NCI-H1092 treated with DMSO at 0.1 percent for 48 hours (cell line): ENCODE data around the gene PGLYRP1.
A peak's percentile ranks its signal among the peaks of the same experiment; 100 is the strongest.

Experiments
- DNase-seq: peaks from one replicate; lab custom pipeline; 2025; lab: John Stamatoyannopoulos, UW

The PGLYRP1 gene

GRCh38 chr19:46032597-46033025 is 9.8 kb upstream of the PGLYRP1 start:
- no peak for DNase-seq

DNA sequence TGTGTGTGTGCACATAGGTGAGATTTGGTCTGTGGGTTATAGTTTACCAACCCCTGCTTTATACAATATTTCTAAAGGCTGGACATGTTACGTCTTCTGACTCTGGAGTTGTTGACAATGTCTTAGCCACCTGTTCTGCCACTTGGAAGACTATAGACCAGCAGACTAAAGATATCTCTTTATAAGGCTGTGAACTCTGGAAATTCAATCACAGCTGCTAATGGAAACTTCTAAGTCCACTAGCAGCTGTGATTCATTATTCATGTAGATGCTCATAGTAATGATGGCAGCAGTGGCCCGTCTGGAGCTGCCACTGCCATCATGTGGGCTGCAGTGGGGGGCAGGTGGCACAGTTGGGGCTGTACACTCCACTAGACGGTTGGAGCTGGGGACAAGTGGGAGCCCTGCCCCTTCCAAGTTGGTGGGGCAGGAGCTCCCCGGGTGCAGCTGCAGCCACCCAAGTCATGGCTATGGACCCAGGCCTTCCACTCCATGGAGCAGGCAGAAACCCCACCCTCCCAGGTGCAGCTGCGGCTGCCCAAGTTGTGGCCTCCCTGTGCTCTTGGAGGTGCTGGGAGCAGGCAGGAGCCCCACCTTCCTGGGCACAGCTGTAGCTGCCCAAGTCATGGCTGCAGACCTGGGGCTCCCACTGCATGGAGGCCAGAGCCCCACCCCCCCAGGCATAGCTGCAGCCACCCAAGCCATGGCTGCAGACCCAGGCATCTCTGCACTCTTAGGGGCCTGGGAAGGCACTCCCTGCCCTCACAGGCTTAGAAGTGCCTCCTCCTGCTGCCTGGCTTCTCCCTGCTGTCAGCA is 9.1 kb upstream of the PGLYRP1 start:
- DNase-seq: no peak

DNA sequence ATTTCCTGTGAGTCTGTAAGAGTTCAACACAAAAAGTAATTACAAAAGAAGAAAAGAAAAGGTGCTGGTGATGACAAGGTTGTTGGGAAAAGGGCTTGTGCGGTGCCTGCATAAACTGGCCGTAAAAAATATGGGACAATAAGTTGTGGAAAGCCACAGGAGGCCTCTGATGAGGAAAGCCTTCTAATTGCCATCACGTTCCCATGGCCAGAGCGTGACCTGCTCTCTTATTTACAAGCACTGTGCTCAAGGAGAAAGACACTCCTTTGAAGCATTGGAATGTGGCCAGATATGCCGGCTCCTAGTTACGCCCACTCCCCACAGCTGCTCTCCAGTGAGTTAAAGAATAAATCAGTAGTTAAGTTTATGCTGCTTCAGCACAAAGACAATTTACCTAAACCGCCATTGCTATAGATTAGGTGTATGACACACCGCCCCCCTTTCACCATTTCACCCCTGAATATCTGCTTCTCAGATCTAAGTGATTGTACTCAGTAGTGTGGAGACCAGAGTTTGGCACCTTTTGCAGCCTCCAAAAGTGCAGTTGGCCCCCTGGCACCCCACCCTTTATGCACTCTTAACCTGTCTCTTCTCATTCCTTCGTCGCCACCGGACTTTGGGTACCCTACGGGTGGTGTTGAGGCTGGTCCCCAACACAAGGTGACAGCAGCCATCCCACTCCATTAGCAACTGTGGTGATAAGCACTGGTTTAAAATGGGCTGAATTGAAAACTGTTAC is 8.1 kb upstream of the PGLYRP1 start:
- no peak for DNase-seq

- no peak for DNase-seq
Observed at GRCh38 chr19:46025835-46026234, 3.0 kb upstream of the PGLYRP1 start.

- no peak for DNase-seq
Observed at GRCh38 chr19:46023311-46023779, 492 bp upstream of the PGLYRP1 start.

GRCh38 chr19:46022061-46022430 is 807 bp downstream of the PGLYRP1 start:
- DNase-seq: no peak

- DNase-seq: no peak
Observed at GRCh38 chr19:46021531-46022041, 1.3 kb downstream of the PGLYRP1 start.

DNA sequence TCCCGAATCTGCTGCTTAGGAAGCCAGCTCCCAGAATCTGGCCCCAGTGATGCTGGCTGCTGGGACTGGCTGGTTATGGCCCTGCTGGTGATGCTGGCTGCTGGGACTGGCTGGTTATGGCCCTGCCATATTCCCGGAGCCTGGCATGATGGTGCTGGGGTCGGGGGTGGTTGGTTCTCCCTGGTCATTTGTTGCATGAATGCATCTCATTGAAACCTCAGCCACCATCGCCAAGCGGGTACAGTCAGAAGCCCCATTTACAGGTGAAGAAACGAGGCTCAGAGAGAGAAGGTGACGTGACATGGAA is 2.1 kb downstream of the PGLYRP1 start:
- DNase-seq: no peak

GRCh38 chr19:46019270-46019669 is 3.6 kb downstream of the PGLYRP1 start:
- DNase-seq: no peak

DNA sequence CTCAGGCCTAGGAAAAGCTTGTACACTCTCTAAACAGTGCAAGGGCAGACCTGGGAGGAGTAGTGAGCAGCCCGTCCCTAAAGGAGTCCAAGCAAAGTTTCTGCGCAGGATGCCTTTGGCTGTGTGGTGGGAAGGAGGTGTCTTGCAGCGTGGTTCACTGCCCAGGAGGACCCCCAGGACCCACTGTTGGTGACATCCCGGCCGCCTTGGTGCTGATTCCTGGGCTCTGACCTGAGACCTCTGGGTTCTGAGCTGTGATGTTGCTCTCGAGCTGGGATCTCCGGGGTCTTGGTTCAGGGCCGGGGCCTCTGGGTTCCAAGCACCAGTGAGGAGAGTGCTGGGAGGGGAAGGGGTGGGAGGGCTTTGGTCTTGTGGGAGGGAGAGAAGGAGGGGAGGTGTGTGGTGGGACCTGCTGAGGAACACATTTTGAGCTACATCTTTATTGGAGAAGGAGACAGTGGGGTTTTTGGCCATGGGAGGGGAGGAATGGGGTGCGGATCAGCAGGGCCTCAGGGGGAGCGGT is 4.1 kb downstream of the PGLYRP1 start:
- DNase-seq: no peak

- no peak for DNase-seq
Observed at GRCh38 chr19:46017874-46018675, 4.8 kb downstream of the PGLYRP1 start.

DNA sequence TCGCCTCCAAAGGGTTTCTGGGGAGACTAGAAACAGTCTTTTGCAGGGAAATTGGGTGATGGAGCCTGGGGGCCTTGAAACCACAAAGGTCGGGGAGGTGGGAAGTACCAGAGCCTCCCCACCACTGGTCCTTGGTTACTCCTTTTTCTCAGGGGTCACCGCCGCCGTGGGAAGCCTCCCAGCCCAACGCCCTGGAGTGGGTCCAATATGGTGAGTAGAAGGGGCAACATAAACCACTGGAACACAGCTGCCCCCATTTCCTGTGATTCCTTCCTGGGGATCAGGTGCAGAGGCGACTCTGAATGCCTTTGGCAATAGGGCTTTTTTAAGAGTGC is 5.8 kb downstream of the PGLYRP1 start:
- DNase-seq: no peak

- peak; percentile 66 for DNase-seq
Observed at GRCh38 chr19:46016426-46017094, 6.3 kb downstream of the PGLYRP1 start.

DNA sequence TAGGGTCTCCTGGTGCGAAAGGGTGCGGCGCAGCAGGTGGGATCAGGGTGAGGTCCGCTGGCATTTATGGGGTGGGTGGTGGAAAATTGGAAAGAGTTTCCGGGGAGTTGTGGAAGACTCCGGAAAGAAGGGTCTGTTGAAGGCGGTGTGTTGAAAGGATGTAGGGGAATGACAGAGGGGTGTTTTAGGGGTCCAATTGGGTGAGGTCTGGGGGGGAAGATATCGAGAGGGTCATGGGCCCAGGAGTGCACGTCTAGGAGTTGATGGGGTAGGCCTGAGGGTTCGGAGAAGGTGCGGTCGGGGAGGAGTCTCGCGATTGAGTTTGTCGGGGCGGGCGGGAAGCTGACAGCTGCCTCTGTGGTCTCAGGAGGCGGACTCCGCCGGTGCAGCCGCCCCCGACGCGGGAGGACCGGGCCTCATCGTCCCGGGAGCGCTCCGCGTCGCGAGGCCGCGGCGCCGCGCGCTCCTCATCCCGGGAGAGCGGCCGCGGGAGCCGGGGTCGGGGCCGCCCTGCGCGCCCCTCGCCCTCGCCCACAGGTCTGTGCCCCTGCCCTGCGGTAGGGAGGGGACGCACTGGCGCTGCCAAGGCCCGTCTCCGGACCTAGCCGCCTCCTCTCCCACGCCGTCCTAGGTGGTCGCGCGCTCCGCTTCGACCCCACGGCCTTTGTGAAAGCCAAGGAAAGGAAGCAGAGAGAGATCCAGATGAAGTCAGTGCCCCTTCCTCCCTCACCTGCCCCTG is 7.0 kb downstream of the PGLYRP1 start:
- DNase-seq: no peak

- peak; percentile 61 for DNase-seq
Observed at GRCh38 chr19:46014941-46015686, 7.7 kb downstream of the PGLYRP1 start.

- DNase-seq: no peak
Observed at GRCh38 chr19:46014534-46014933, 8.3 kb downstream of the PGLYRP1 start.

DNA sequence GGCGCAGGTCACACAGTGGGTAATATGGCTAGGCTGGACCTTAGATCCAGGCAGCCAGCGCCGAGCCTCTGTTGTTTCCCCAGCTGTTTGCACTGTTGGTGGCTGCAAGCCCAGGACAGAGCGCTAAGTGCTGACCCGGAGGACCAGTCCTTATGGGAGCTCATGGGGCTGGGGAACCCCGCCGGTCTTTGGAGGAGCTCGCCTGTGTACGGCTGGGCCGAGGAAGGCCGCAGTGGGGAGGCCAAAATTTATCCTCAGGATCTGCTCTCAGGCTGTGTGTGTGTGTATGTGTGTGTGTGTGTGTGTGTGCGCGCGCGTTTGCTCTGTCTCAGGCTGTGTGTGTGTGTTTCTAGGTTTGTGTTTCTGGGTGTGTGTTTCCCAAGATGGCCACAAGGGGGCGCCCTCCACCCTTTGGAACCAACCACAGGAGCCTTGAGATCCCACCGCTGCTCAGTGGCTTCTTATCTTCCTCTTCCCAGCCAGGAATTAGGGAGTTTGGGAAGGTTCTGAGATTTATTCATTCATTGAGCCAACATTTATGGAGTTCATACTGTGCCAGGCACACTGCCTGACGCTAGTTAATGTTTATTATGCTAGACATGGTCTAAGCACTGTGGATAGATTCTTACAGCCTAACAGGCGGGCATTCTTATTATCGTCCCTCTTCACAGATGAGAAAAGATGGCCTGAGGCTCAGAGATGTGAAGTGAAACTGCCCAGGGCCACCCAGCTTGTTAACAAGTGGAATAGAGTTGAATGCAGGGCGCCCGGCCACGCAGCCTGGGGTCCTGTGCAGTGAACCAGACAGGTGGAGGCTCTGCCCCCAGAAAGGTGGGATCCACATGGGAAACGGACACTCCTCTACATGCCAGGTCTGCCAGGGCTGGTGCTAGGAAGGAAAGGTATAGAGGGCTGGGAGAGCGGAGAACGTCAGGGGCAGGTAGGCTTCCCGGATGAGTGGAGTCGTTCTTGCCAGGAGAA is 13.0 kb downstream of the PGLYRP1 start:
- DNase-seq: peak; percentile 28

GRCh38 chr19:46006411-46006810 is 16.4 kb downstream of the PGLYRP1 start:
- no peak for DNase-seq

DNA sequence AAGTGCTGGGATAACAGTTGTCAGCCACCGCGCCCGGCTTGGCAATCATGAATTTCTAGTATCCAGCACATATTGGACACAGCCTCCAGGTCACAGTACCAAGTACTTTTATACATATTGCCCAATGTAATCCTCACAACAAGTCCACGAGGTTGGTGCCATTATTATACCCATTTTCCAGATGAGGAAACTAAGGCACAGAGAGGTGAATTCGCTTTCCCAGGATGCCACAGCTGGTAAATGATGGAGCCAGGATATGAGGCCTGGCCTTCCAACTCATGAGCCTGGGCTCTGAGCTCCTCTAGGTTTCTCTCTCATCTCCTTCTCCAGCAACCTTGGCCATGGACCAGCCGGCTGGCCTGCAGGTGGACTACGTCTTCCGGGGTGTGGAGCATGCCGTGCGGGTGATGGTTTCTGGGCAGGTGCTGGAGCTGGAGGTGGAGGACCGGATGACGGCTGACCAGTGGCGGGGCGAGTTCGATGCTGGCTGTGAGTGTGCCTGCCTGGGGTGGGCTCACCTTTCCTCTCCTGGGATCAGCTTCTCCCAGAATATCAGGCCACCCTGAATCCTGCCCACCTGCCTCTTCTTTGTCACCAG is 20.1 kb downstream of the PGLYRP1 start:
- DNase-seq: no peak
